ENCODE results near the gene PGPEP1. TPM values are rescaled to one million over a fixed set of nuclear protein-coding genes. Genes with fewer than 3 reads are reported as not detected.

Gene PGPEP1
- total RNA-seq, 1 donor, result 29.8 TPM

DNA sequence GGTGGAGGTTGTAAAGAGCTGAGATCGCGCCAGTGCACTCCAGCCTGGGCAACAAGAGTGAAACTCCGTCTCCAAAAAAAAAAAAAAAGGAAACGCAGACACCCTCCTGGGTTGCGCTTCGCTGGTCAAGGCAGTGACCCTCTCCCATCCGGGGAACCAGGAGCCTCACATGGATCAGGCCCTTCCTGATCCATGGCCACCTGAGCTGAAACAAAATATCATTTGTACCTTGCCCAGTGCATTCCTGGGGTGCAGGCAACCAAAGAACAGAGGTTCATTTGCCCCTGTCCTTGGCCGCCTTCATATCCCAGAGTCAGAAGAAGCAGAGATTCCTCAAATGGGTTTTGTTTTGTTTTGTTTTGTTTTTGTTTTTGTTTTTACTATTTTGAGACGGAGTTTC is 9.5 kb upstream of the PGPEP1 start:
- TF ChIP-seq, protein P1, sequence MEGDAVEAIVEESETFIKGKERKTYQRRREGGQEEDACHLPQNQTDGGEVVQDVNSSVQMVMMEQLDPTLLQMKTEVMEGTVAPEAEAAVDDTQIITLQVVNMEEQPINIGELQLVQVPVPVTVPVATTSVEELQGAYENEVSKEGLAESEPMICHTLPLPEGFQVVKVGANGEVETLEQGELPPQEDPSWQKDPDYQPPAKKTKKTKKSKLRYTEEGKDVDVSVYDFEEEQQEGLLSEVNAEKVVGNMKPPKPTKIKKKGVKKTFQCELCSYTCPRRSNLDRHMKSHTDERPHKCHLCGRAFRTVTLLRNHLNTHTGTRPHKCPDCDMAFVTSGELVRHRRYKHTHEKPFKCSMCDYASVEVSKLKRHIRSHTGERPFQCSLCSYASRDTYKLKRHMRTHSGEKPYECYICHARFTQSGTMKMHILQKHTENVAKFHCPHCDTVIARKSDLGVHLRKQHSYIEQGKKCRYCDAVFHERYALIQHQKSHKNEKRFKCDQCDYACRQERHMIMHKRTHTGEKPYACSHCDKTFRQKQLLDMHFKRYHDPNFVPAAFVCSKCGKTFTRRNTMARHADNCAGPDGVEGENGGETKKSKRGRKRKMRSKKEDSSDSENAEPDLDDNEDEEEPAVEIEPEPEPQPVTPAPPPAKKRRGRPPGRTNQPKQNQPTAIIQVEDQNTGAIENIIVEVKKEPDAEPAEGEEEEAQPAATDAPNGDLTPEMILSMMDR (IDR thresholded peaks at IDR 0.05; ENCODE audit: insufficient read depth, low read depth, low read length), result no peak

DNA sequence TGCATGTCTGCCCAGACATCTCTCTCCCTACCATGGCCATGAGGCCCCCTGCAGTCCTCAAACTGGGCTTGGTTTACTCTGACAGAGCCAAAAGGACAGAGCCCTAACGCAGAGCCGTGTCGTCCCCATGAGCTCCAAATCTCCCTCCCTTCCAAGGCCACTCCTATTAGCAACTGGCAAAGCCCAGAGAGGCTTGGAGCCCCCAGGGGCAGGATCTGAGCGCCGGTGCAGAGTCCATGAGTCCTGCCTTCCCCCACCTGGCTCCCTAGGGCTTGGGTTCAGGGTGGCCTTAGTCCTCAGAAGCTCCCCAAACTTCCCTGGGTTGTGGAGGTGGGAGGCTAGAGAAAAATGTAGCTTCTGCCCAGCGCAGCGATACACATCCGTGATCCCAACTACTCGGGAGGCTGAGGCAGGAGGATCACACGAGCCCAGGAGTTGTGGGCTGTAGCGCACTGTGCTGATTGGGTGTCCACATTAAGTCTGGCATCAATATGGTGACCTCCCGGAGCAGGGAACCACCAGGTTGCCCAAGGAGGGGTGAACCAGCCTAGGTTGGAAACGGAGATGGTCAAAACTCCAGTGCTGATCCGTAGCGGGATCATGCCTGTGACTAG is 7.4 kb upstream of the PGPEP1 start:
- DNase-seq (ENCODE audit: low read depth), result no peak
- TF ChIP-seq, protein P1 (IDR thresholded peaks at IDR 0.05; ENCODE audit: insufficient read depth, low read depth, low read length), result no peak

More for the DNA sequence above, 9.5 kb upstream of the PGPEP1 start:
- DNase-seq (ENCODE audit: low read depth), result no peak
- H3K4me3 ChIP-seq (ENCODE audit: low read depth, low read length), result no peak overlapping the region

DNA sequence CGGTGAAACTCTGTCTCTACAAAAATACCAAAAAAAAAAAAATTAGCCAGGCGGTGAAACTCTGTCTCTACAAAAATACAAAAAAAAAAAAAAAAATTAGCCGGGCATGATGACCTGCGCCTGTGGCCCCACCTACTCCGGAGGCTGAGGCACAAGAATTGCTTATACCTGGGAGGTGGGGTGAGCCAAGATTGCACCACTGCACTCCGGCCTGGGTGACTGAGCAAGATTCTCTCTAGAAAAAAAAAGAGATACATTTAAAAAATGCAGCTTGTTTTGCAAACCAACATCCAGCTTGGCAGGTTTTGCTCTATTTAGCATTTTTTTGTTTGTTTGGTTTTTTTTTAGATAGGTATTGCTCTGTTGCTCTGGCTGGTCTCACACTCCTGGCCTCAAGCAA is 6.7 kb upstream of the PGPEP1 start:
- no peak for DNase-seq (ENCODE audit: low read depth)
- H3K4me3 ChIP-seq (ENCODE audit: low read depth, low read length), result no peak overlapping the region
- TF ChIP-seq, protein P1 (IDR thresholded peaks at IDR 0.05; ENCODE audit: insufficient read depth, low read depth, low read length), result no peak

More for the DNA sequence above, 7.4 kb upstream of the PGPEP1 start:
- H3K4me3 ChIP-seq (ENCODE audit: low read depth, low read length), result no peak overlapping the region

DNA sequence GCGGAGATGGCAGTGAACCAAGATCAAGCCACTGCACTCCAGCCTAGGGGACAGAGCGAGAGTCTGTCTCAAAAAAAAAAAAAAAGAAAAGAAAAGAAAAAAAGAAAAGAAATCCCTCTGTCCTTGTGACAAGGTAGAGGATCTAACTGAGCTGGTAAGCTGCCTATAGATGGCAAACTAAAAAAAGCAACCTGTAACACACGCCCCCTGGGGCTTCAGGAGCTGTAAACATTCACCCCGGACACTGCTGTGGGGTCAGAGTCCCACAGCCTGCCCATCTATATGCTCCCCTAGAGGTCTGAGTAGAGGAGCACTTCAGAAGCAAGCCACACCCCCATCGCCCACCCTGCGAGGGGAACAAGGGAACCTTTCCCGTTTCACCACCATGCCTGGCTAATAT is 4.3 kb upstream of the PGPEP1 start:
- TF ChIP-seq, protein P1 (IDR thresholded peaks at IDR 0.05; ENCODE audit: insufficient read depth, low read depth, low read length), result no peak
- no peak overlapping the region for H3K4me3 ChIP-seq (ENCODE audit: low read depth, low read length)
- DNase-seq (ENCODE audit: low read depth), result no peak

DNA sequence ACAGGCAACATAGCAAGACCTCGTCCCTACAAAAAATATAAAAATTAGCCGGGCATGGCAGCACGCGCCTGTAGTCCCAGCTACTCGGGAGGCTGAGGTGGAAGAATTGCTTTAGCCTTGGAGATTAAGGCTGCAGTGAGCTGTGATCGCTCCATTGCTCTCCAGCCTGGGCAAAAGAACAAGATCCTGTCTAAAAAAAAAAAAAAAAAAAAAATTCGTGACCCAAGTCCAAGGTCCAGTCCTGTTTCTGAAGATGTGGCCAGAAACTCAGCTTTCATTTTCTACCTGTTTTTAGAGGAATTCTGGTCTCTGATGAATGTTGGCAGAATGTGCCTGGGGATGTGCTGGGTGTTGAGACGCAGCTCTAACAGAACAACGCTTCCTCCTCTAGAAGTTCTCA is 1.9 kb upstream of the PGPEP1 start:
- H3K4me3 ChIP-seq (ENCODE audit: low read depth, low read length), result no peak overlapping the region
- TF ChIP-seq, protein P1 (IDR thresholded peaks at IDR 0.05; ENCODE audit: insufficient read depth, low read depth, low read length), result no peak
- no peak for DNase-seq (ENCODE audit: low read depth)

DNA sequence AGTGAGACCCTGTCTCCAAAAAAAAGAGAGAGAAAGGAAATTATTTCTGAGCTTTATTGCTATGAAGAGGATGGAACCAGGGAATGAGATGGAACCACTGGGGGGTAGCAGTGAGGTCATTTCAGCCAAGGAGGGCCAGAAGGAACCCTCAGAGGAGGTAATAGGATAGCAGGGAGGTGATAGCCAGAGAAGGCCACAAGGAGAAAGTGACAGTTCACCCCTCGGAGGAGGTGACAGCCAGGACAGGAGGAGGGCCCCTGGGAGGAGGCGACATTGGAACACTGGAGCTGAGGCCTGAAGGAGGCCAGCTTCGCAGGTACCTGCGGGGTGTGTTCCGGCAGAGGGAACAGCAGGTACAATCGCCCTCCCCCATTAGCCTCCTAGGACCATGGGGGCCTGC is 675 bp upstream of the PGPEP1 start:
- no peak for DNase-seq (ENCODE audit: low read depth)
- TF ChIP-seq, protein P1 (IDR thresholded peaks at IDR 0.05; ENCODE audit: insufficient read depth, low read depth, low read length), result peak; percentile 31
- peak overlapping the region; percentile 79 for H3K4me3 ChIP-seq (ENCODE audit: low read depth, low read length)

All from fibroblast of villous mesenchyme (primary cell).